GM19438 (cell line): ENCODE results near the gene NHERF2.
"Not testable (repeated sequence)": the region's sequence is repeated elsewhere in the genome, so short reads cannot be mapped to it uniquely, and the experiment has no call there.

Experiments used
- ATAC-seq: cut with Tn5 transposase; IDR thresholded peaks from one replicate; pipeline ENCODE4 v1.9.1; 2021; ENCODE audit warnings: low read depth; ENCODE audit not compliant: unreplicated experiment

The NHERF2 gene

GRCh38 chr16:2025251-2025650, 1.5 kb upstream of the NHERF2 start:
- no peak for ATAC-seq

- no peak for ATAC-seq
Measured at GRCh38 chr16:2025878-2026460, 733 bp upstream of the NHERF2 start.

GRCh38 chr16:2027024-2028010, 615 bp downstream of the NHERF2 start:
- no peak for ATAC-seq

- no peak for ATAC-seq
Measured at GRCh38 chr16:2028146-2028545, 1.4 kb downstream of the NHERF2 start.

- ATAC-seq, result no peak
Measured at GRCh38 chr16:2028620-2029220, 2.0 kb downstream of the NHERF2 start.

GRCh38 chr16:2029350-2029749, 2.6 kb downstream of the NHERF2 start:
- ATAC-seq, result no peak

GRCh38 chr16:2030036-2030435, 3.3 kb downstream of the NHERF2 start:
- ATAC-seq, result no peak

- no peak for ATAC-seq
Measured at GRCh38 chr16:2031081-2031577, 4.4 kb downstream of the NHERF2 start.

GRCh38 chr16:2032285-2033056, 5.8 kb downstream of the NHERF2 start:
- ATAC-seq, result no peak

- no peak for ATAC-seq
Measured at GRCh38 chr16:2033057-2033908, 6.6 kb downstream of the NHERF2 start.

GRCh38 chr16:2033909-2034695, 7.4 kb downstream of the NHERF2 start:
- ATAC-seq, result not testable (repeated sequence)

- no peak for ATAC-seq
Measured at GRCh38 chr16:2034696-2035430, 8.2 kb downstream of the NHERF2 start.

GRCh38 chr16:2035431-2036199, 8.9 kb downstream of the NHERF2 start:
- ATAC-seq, result no peak

GRCh38 chr16:2036200-2036966, 9.7 kb downstream of the NHERF2 start:
- ATAC-seq, result no peak

- no peak for ATAC-seq
Measured at GRCh38 chr16:2037115-2037514, 10.4 kb downstream of the NHERF2 start.

GRCh38 chr16:2037647-2038381, 11.1 kb downstream of the NHERF2 start:
- ATAC-seq, result no peak
